ENCODE measurements around the gene ANO3.
"Not testable (repeated sequence)": the region's sequence is repeated elsewhere in the genome, so short reads cannot be mapped to it uniquely, and the experiment has no call there.

ANO3 gene

GRCh38 chr11:26331911-26332571, at the start of gene ANO3:
Gene ANO3, plus strand, starts transcription at chr11:26332130. Its CDS starts 146 bp downstream, at chr11:26332276.
- in situ Hi-C loops (cut with MboI; ENCODE audit: low sequenced_read_pairs) = no loop called here

DNA sequence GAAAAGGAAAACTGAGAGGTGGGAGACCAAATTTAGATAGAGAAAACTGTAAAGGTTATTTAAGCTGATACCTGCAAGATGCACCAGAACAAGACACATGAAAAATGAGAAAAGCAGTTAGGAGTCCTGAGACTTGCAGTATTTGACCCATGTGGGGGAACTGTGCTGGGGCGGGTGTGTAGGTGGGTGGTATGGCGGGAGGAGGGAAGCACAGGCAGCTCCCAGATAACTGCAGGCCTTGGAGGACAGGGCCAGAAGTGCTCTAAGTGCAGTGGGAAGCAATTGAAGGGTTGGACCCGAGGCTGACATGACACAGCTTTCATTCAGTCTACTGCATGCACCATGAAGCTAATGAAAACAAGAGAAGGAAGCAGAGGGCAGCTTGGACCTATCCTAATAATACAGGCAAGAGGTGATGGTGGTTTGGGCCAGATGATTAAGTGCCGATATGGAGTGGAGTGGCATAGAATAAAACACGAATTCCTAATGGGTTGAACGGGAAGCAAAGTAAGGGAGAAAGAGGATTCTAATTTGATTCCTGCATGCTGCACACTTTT, 48.0 kb upstream of the ANO3 start:
- in situ Hi-C loops (cut with MboI; ENCODE audit: low sequenced_read_pairs) = no loop called here

GRCh38 chr11:26285608-26286007, 46.3 kb upstream of the ANO3 start:
- in situ Hi-C loops (cut with MboI; ENCODE audit: low sequenced_read_pairs) = no loop called here

GRCh38 chr11:26286472-26287066, 45.4 kb upstream of the ANO3 start:
- in situ Hi-C loops (cut with MboI; ENCODE audit: low sequenced_read_pairs) = no loop called here

DNA sequence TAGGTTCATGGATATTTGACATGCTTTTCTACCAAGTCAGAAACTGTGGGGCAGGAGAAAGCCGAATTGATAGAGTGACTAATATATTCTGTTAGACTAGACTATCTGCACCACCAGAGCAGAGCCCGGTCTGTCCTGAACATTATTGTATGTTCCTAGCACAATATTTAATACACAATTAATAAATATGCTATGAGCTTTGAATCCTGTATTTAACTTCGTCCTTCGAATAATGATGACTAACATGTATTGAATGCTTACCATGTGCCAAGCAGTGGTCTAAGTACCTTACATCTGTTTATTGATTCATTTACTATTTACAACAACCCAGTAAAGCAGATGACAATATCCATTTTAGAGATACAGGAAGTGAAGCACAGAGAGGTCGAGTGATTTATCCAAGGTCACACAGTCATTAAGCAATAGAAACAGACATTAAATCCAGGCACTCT, 44.8 kb upstream of the ANO3 start:
- in situ Hi-C loops (cut with MboI; ENCODE audit: low sequenced_read_pairs) = no loop called here

DNA sequence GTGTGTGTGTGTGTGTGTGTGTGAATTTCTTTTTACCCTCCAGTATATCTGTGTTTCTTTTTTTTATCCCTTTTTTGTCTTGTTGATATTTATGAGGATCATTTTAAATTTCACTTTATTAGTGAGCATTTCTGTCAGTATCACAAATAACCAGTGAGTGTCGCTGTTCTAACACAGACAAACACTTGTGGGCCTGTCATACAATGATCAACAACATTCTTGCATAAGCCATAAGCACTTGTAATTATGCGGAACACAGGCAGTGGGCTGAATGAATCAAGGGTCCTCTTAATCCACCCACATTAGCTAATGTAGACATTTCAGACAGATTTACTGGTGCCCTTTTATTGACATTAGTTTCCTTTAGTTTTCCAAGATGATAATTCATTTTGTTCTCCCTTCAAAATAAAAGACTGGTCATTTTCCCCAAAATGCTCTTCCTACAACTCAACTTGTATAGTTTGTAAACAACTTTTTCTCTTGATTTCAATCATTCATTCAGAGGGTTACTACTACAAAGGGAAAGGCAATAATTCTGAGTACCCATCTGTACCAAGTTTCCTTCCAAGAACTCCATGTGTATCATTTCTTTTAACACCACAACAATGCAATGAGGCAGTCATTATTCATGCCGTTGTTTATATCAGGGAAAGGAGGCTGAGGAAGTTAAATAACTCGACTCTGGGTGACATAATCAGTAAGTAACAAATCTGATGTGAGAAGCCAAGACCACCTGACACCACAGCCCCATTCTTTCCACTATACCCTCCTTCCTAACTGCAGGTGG, 34.5 kb upstream of the ANO3 start:
- in situ Hi-C loops (cut with MboI; ENCODE audit: low sequenced_read_pairs) = no loop called here

DNA sequence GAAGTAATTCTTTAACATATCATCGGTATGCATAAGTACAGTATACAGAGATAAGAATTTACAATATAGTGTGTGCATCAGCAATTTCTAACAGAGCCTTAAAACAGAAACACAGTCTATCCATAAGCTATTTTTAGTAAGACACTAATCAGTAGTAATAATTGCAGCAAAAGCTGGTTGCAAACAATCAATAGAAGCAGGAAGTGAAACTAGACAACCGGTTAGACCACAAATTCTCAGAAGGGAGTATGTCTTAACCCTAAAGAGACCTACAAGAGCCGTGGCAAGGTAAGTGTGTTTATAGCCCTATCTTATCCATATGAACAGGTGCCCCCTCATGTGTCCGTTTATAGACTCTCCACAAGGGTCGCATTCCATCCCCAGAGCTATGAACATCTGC, 15.6 kb upstream of the ANO3 start:
- in situ Hi-C loops (cut with MboI; ENCODE audit: low sequenced_read_pairs) = not testable (repeated sequence)

GRCh38 chr11:26319906-26320305, 12.0 kb upstream of the ANO3 start:
- in situ Hi-C loops (cut with MboI; ENCODE audit: low sequenced_read_pairs) = no loop called here

GRCh38 chr11:26321516-26321915, 10.4 kb upstream of the ANO3 start:
- in situ Hi-C loops (cut with MboI; ENCODE audit: low sequenced_read_pairs) = no loop called here

GRCh38 chr11:26322335-26323067, 9.4 kb upstream of the ANO3 start:
- in situ Hi-C loops (cut with MboI; ENCODE audit: low sequenced_read_pairs) = no loop called here

- in situ Hi-C loops (cut with MboI; ENCODE audit: low sequenced_read_pairs) = no loop called here
These were observed 8.1 kb upstream of the ANO3 start for GRCh38 chr11:26323837-26324236.

GRCh38 chr11:26324270-26324669, 7.7 kb upstream of the ANO3 start:
- in situ Hi-C loops (cut with MboI; ENCODE audit: low sequenced_read_pairs) = no loop called here

GRCh38 chr11:26326793-26327400, 5.0 kb upstream of the ANO3 start:
- in situ Hi-C loops (cut with MboI; ENCODE audit: low sequenced_read_pairs) = no loop called here

GRCh38 chr11:26329206-26329605, 2.7 kb upstream of the ANO3 start:
- in situ Hi-C loops (cut with MboI; ENCODE audit: low sequenced_read_pairs) = no loop called here

DNA sequence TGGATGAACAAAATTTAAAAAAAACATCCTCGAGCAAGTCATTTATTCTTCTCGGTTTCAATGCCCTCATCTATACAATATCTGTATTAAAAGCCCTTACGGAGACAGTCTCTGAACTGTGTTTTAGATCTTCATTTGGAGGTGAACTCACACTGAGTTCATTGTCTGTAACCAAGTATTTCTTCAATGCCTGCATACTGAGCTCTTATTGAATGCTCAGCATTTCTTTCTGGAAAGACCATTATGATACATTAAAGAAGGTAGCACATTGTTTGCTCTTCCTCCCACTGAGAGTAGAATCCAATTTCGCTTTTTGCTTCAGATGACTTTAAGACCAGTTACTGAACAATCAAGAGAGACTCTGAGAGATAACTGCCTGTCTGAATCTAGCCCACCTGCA, 1.7 kb upstream of the ANO3 start:
- in situ Hi-C loops (cut with MboI; ENCODE audit: low sequenced_read_pairs) = no loop called here

GRCh38 chr11:26332572-26332915, 614 bp downstream of the ANO3 start:
- in situ Hi-C loops (cut with MboI; ENCODE audit: low sequenced_read_pairs) = no loop called here

- in situ Hi-C loops (cut with MboI; ENCODE audit: low sequenced_read_pairs) = no loop called here
These were observed 2.0 kb downstream of the ANO3 start for GRCh38 chr11:26333906-26334305.

GRCh38 chr11:26335903-26336302, 4.0 kb downstream of the ANO3 start:
- in situ Hi-C loops (cut with MboI; ENCODE audit: low sequenced_read_pairs) = no loop called here

GRCh38 chr11:26344647-26345046, 12.7 kb downstream of the ANO3 start:
- in situ Hi-C loops (cut with MboI; ENCODE audit: low sequenced_read_pairs) = no loop called here

DNA sequence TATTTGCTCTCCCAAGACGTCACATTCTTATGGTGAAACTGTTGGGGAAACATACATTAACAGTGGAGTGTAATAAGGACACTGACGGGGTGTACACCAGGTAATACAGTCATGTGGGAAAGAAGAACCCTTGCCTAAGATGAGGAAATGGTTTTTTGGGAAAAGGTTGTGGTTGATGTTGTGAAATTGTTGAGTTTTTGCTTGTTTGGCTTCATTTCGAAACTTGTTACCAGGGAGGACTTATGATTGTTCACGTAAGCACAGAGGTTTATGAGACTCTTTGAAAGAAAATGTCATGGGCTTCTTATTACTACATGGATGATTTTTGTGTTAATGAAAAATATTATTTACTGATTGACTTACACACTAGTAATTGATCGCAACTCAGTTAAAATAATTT, 16.8 kb downstream of the ANO3 start:
- in situ Hi-C loops (cut with MboI; ENCODE audit: low sequenced_read_pairs) = no loop called here

DNA sequence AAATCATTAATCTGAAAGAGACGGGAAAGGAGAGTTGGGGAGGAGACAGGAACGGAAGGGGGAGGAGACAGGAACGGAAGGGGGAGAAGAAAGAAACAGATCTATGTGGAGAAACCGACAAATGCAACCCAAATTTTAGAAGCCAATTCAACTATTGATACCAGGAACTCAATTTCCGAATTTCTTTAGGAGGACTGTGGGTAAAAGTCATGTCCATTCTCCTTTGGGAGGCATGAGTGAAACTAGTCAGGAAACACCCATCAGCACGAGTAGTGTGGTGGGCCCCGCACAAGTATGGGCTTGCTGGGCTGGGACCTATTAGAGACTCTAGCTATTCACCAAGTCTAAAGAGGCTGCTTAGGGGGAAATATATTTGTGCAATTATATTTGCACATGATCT, 18.1 kb downstream of the ANO3 start:
- in situ Hi-C loops (cut with MboI; ENCODE audit: low sequenced_read_pairs) = no loop called here
